GM13977 (cell line): ENCODE results near the gene CTNND2.

Source experiments
- DNase-seq: peaks from one replicate; pipeline ENCODE4 v3.0.0; 2012; ENCODE audit warnings: low spot score
- in situ Hi-C: fragments of 300-500 bp; cut with MboI; formaldehyde crosslinking; loops from one replicate; pipeline ENCODE4 v1.12.0; 2022; ENCODE audit warnings: low sequenced_read_pairs, low pct_unique_long_range_greater_than_20kb, mixed read lengths, inconsistent platforms; ENCODE audit not compliant: unreplicated experiment
- TF ChIP-seq, protein P1 (sequence below): IDR thresholded peaks from 2 replicates; pipeline ENCODE4 v1.5.1; 2012; ENCODE audit warnings: mild to moderate bottlenecking, control low read depth; ENCODE audit not compliant: insufficient read depth; ENCODE audit errors: extremely low read depth, missing control alignments

CTNND2 gene

GRCh38 chr5:11482011-11482410 lies 422.2 kb downstream of the CTNND2 start:
- DNase-seq: no peak
- TF ChIP-seq, protein P1, sequence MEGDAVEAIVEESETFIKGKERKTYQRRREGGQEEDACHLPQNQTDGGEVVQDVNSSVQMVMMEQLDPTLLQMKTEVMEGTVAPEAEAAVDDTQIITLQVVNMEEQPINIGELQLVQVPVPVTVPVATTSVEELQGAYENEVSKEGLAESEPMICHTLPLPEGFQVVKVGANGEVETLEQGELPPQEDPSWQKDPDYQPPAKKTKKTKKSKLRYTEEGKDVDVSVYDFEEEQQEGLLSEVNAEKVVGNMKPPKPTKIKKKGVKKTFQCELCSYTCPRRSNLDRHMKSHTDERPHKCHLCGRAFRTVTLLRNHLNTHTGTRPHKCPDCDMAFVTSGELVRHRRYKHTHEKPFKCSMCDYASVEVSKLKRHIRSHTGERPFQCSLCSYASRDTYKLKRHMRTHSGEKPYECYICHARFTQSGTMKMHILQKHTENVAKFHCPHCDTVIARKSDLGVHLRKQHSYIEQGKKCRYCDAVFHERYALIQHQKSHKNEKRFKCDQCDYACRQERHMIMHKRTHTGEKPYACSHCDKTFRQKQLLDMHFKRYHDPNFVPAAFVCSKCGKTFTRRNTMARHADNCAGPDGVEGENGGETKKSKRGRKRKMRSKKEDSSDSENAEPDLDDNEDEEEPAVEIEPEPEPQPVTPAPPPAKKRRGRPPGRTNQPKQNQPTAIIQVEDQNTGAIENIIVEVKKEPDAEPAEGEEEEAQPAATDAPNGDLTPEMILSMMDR: no peak
- in situ Hi-C loops: no loop called here

GRCh38 chr5:11477786-11478185 lies 426.5 kb downstream of the CTNND2 start:
- no peak for DNase-seq
- TF ChIP-seq, protein P1: no peak
- in situ Hi-C loops: no loop called here

- in situ Hi-C loops: no loop called here
- DNase-seq: no peak
- TF ChIP-seq, protein P1: no peak
Measured at GRCh38 chr5:11476866-11477265, 427.4 kb downstream of the CTNND2 start.

DNA sequence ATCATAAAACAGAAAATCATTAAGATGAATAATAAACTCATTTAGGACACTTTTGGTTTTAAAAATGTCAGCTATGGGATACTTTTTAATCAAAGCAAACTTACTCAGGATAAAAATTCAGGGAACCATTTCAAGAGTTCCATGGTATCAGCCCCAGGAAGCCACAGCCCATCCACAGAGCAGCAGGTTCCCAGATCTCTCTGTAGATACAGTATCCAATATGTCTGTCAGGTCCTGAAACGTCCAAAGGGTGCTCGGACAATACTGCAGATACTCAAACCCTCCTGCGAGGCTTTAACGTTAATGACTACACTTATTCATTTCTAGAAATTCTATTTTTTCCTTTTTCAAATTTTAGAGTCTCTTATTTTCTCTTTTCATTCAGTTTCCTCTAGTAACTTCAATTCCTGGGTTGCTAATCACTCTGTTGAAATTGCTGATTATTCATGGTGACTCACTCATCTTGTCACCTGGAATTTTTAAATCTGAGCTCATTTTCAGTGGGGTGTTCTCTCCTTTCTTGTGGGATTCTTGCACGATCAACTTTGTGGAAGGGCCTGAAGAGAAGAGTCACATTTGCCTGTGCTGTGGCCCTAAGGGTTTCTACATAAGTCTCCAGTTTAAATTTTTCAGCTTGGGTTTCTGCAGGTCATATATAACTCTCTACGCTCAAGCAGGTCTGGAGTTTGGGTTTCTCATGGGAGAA lies 435.8 kb downstream of the CTNND2 start:
- TF ChIP-seq, protein P1: no peak
- DNase-seq: no peak

GRCh38 chr5:11467588-11467987 lies 436.7 kb downstream of the CTNND2 start:
- in situ Hi-C loops: no loop called here
- TF ChIP-seq, protein P1: no peak
- no peak for DNase-seq

More for the DNA sequence above, 435.8 kb downstream of the CTNND2 start:
- in situ Hi-C loops: no loop called here

- no peak for DNase-seq
- in situ Hi-C loops: no loop called here
- TF ChIP-seq, protein P1: no peak
Measured at GRCh38 chr5:11459716-11460115, 444.5 kb downstream of the CTNND2 start.
